OCI-LY7 (cell line): ENCODE measurements around the gene NFIA. TPM values are rescaled to one million over a fixed set of nuclear protein-coding genes. Genes with fewer than 3 reads are reported as not detected.

Experiments used
- BruUV-seq: library from RNA; stranded (reverse); fragments of 400-500 nt; replicated peaks from 2 replicates; lab custom pipeline; 2021; lab: Mats Ljungman, UMichigan
- CTCF ChIA-PET: fragments of 300-600 bp; sonication (Branson Sonifier 250); formaldehyde crosslinking; loops from one replicate; lab custom pipeline; 2022; ENCODE audit warnings: antibody characterized with exemption; ENCODE audit not compliant: unreplicated experiment; lab: Charles Lee
- POLR2A ChIA-PET: fragments of 300-600 bp; sonication (Branson Sonifier 250); formaldehyde crosslinking; loops from one replicate; lab custom pipeline; 2022; ENCODE audit warnings: antibody characterized with exemption; lab: Charles Lee
- DNase-seq: peaks from one replicate; pipeline ENCODE4 v3.0.0-alpha.2; 2015; ENCODE audit warnings: low spot score
- H2AFZ ChIP-seq: fragments of 200-600 bp; sonication (generic), shearing (Covaris generic); 2 replicates; pipeline ENCODE4 v1.6.1; 2014; ENCODE audit warnings: mild to moderate bottlenecking, antibody characterized with exemption, low read length, moderate library complexity
- H3K27ac ChIP-seq: fragments of 200-600 bp; sonication (generic); 2 replicates; pipeline ENCODE4 v1.5.1; 2014; ENCODE audit warnings: mixed run types, low read depth, mild to moderate bottlenecking, moderate library complexity, low read length, inconsistent platforms; ENCODE audit not compliant: poor library complexity, severe bottlenecking
- H3K36me3 ChIP-seq: fragments of 200-600 bp; sonication (generic); 2 replicates; pipeline ENCODE4 v1.6.1; 2014; ENCODE audit warnings: mild to moderate bottlenecking, antibody characterized with exemption, low read length, moderate library complexity, mixed read lengths; ENCODE audit not compliant: insufficient read depth
- H3K4me1 ChIP-seq: fragments of 200-600 bp; sonication (generic); 2 replicates; pipeline ENCODE4 v1.5.1; 2014; ENCODE audit warnings: mild to moderate bottlenecking, low read length; ENCODE audit not compliant: insufficient read depth, poor library complexity, severe bottlenecking
- H3K4me2 ChIP-seq: fragments of 200-600 bp; sonication (generic); 2 replicates; pipeline ENCODE4 v1.6.1; 2014; ENCODE audit warnings: mild to moderate bottlenecking, low read length
- H3K4me3 ChIP-seq: fragments of 200-600 bp; sonication (generic); 2 replicates; pipeline ENCODE4 v1.5.1; 2014; ENCODE audit warnings: mild to moderate bottlenecking, low read depth, low read length; ENCODE audit not compliant: poor library complexity, severe bottlenecking
- H3K79me2 ChIP-seq: fragments of 200-600 bp; sonication (generic); 2 replicates; pipeline ENCODE4 v1.6.1; 2016; ENCODE audit warnings: low read depth, mild to moderate bottlenecking, low read length, moderate library complexity, mixed read lengths; ENCODE audit not compliant: insufficient read depth
- H3K9me2 ChIP-seq: fragments of 200-600 bp; sonication (generic); 2 replicates; pipeline ENCODE4 v1.6.1; 2016; ENCODE audit warnings: mild to moderate bottlenecking, low read length, mixed read lengths; ENCODE audit not compliant: insufficient read depth
- H3K9me3 ChIP-seq: fragments of 200-600 bp; sonication (generic); 2 replicates; pipeline ENCODE4 v1.6.1; 2014; ENCODE audit warnings: mild to moderate bottlenecking, mixed run types, low read length, mixed read lengths
- H4K20me1 ChIP-seq: fragments of 200-600 bp; sonication (generic); 2 replicates; pipeline ENCODE4 v1.6.1; 2014; ENCODE audit warnings: mild to moderate bottlenecking, antibody characterized with exemption, low read length, moderate library complexity, mixed read lengths; ENCODE audit not compliant: insufficient read depth
- EZH2phosphoT487 ChIP-seq: fragments of 200-600 bp; sonication (generic); IDR thresholded peaks from 2 replicates; pipeline ENCODE4 v1.6.1; 2018; ENCODE audit warnings: low read depth, borderline replicate concordance, mild to moderate bottlenecking, mixed run types, antibody characterized with exemption, low read length, moderate library complexity, mixed read lengths
- intact Hi-C: fragments of 100-400 bp; cut with micrococcal nuclease; formaldehyde crosslinking; loops from one replicate; pipeline ENCODE4 v1.10.0; 2022; ENCODE audit not compliant: unreplicated experiment
- total RNA-seq, 2 experiments: library from RNA; depleted of rRNA in 1 of 2; stranded (reverse); fragments of >200 nt in 1 of 2; shearing (Covaris generic) in 1 of 2; gene quantifications; 2 replicates each; pipeline ENCODE4 v1.2.3, GENCODE V29; 2014 to 2022
- TF ChIP-seq, protein P1 (sequence below): fragments of 200-600 bp; sonication (generic); conservative IDR thresholded peaks from 2 replicates; pipeline ENCODE4 v1.5.1; 2014; ENCODE audit warnings: mild to moderate bottlenecking, antibody characterized with exemption, low read length, moderate library complexity, mixed read lengths

The NFIA gene
- total RNA-seq, 2 experiments from 2014 or later = 2.8 to 18.8 TPM

GRCh38 chr1:61119085-61119484, 36.7 kb downstream of the NFIA start:
- Histone ChIP-seq H3K4me3 (no peak overlapping the region), H3K4me2 (no peak overlapping the region), H2AFZ (no peak overlapping the region), H3K4me1 (no peaks in the 10 kb centered on the region), H3K9me2 (no peaks in the 10 kb centered on the region), H3K36me3 (no peaks in the 10 kb centered on the region), H3K27ac (no peak overlapping the region), H4K20me1 (no peaks in the 10 kb centered on the region), H3K9me3 (no peaks in the 10 kb centered on the region), H3K79me2 (no peaks in the 10 kb centered on the region)
- no peak for TF ChIP-seq EZH2phosphoT487
- TF ChIP-seq, protein P1, sequence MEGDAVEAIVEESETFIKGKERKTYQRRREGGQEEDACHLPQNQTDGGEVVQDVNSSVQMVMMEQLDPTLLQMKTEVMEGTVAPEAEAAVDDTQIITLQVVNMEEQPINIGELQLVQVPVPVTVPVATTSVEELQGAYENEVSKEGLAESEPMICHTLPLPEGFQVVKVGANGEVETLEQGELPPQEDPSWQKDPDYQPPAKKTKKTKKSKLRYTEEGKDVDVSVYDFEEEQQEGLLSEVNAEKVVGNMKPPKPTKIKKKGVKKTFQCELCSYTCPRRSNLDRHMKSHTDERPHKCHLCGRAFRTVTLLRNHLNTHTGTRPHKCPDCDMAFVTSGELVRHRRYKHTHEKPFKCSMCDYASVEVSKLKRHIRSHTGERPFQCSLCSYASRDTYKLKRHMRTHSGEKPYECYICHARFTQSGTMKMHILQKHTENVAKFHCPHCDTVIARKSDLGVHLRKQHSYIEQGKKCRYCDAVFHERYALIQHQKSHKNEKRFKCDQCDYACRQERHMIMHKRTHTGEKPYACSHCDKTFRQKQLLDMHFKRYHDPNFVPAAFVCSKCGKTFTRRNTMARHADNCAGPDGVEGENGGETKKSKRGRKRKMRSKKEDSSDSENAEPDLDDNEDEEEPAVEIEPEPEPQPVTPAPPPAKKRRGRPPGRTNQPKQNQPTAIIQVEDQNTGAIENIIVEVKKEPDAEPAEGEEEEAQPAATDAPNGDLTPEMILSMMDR = no peak
- CTCF ChIA-PET = no interaction called here
- BruUV-seq = no TSS peak
- intact Hi-C loops = no loop called here
- POLR2A ChIA-PET = no interaction called here
- no peak for DNase-seq

DNA sequence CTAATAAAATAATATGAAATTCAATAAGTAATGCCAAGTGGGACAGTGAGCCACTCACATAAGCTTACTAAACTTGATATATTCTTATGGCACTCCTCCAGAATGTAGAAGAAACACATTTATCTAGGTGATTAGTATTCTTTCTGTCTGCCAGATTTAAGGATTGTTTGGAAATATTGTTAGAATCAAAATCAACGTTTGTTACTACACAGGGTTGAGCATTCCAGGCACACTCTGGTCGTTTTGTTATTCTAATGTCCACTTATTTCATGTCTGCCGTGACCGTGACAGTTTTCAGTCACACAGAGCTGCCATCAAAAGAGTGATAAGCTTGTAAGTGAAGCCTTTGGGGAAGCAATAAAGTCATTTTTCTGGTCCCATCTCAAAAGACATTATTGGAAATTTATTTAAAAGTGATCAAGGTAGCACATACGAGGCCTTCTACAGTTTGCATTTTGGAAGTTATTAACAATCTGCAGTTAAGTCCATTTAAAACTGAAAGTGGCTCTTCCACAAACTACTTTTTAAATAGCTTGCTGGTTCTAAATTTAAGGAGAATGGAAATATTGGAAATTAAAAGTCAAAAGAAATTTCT, 38.0 kb downstream of the NFIA start:
- no peak for TF ChIP-seq EZH2phosphoT487
- TF ChIP-seq, protein P1 = no peak
- intact Hi-C loops = no loop called here
- DNase-seq = no peak
- Histone ChIP-seq H3K9me3 (no peaks in the 10 kb centered on the region), H3K79me2 (no peaks in the 10 kb centered on the region), H4K20me1 (no peaks in the 10 kb centered on the region), H3K36me3 (no peaks in the 10 kb centered on the region), H3K4me1 (no peaks in the 10 kb centered on the region), H3K4me2 (no peak overlapping the region), H3K27ac (no peak overlapping the region), H2AFZ (no peak overlapping the region), H3K4me3 (no peak overlapping the region), H3K9me2 (no peaks in the 10 kb centered on the region)
- no TSS peak for BruUV-seq
- ChIA-PET CTCF (interaction anchor here (0.6 kb wide), 1 partner anchor 15 kb away, joined by 6 read pairs; no protein-coding TSS in a partner anchor), POLR2A (interaction anchor here (0.6 to 0.7 kb wide), 2 partner anchors 34 to 304 kb away, joined by 3 read pairs; no protein-coding TSS in a partner anchor)

GRCh38 chr1:61120998-61121397, 38.6 kb downstream of the NFIA start:
- BruUV-seq = no TSS peak
- CTCF ChIA-PET = interaction anchor here (0.6 kb wide), 1 partner anchor 15 kb away, joined by 6 read pairs; no protein-coding TSS in a partner anchor
- Histone ChIP-seq H3K4me3 (no peak overlapping the region), H3K36me3 (no peaks in the 10 kb centered on the region), H3K4me2 (no peak overlapping the region), H3K79me2 (no peaks in the 10 kb centered on the region), H3K27ac (no peak overlapping the region), H4K20me1 (no peaks in the 10 kb centered on the region), H3K4me1 (no peaks in the 10 kb centered on the region), H3K9me3 (no peaks in the 10 kb centered on the region), H3K9me2 (no peaks in the 10 kb centered on the region), H2AFZ (no peak overlapping the region)
- TF ChIP-seq, protein P1 = no peak
- TF ChIP-seq EZH2phosphoT487 = no peak
- DNase-seq = no peak
- POLR2A ChIA-PET = interaction anchor here (0.7 kb wide), 1 partner anchor 304 kb away, joined by 3 read pairs; no protein-coding TSS in a partner anchor
- intact Hi-C loops = no loop called here
